Kidney (tissue), 14 donors: Measurements from ENCODE around the gene DHRS13. TPM values are rescaled to one million over a fixed set of nuclear protein-coding genes. Genes with fewer than 3 reads are reported as not detected.

Experiments
- DNase-seq, 5 donors: peaks; one replicate each; pipeline ENCODE4 v3.0.0-alpha.2; 2013 to 2020
- FAIRE-seq: peaks from 2 replicates; lab custom pipeline; 2012; peaks lifted over from hg19 to GRCh38; lab: Jason Lieb, UNC
- H3K27ac ChIP-seq, 2 donors: one replicate each; pipeline ENCODE4 v1.7.0; 2013; ENCODE audit warnings: low read depth in 2 of 2, low read length in 2 of 2, inconsistent platforms in 1 of 2
- H3K27me3 ChIP-seq: one replicate; pipeline ENCODE4 v1.7.1; 2013; ENCODE audit warnings: low read length, inconsistent platforms; ENCODE audit not compliant: control insufficient read depth, insufficient read depth
- H3K36me3 ChIP-seq, 3 donors: one replicate each; pipeline versions ENCODE4 v1.7.0 to v1.7.1; 2013; ENCODE audit warnings: low read length in 3 of 3, control low read depth in 1 of 3, inconsistent platforms in 1 of 3; ENCODE audit not compliant: insufficient read depth in 3 of 3, control insufficient read depth in 2 of 3
- H3K4me1 ChIP-seq, 3 donors: one replicate each; pipeline versions ENCODE4 v1.7.0 to v1.7.1; 2013; ENCODE audit warnings: low read length in 3 of 3, inconsistent platforms in 1 of 3, low read depth in 1 of 3; ENCODE audit not compliant: control insufficient read depth in 2 of 3, insufficient read depth in 2 of 3
- H3K4me3 ChIP-seq, 3 donors: one replicate each; pipeline versions ENCODE4 v1.7.0 to v1.8.1; 2013; ENCODE audit warnings: low read length in 3 of 3, control low read depth in 1 of 3, inconsistent platforms in 1 of 3
- H3K9ac ChIP-seq, 3 donors: one replicate each; pipeline versions ENCODE4 v1.7.0 to v1.7.1; 2013; ENCODE audit warnings: low read length in 3 of 3, control low read depth in 1 of 3, inconsistent platforms in 1 of 3
- H3K9me3 ChIP-seq, 3 donors: one replicate each; pipeline versions ENCODE4 v1.7.0 to v1.7.1; 2013; ENCODE audit warnings: low read length in 3 of 3, control low read depth in 1 of 3, inconsistent platforms in 1 of 3; ENCODE audit not compliant: control insufficient read depth in 2 of 3, insufficient read depth in 1 of 3
- intact Hi-C: fragments of 100-400 bp; cut with DNase I; formaldehyde crosslinking; loops from one replicate; pipeline ENCODE4 v1.11.1; 2022
- polyA plus RNA-seq: library from polyadenylated mRNA; stranded (reverse); fragments of 350-450 nt; fragmentation: Illumina TruSeq; extraction: RNeasy Lipid Tissue Mini Kit (QIAGEN cat#74804); gene quantifications from one replicate; pipeline ENCODE4 v1.2.3, GENCODE V29; 2014; ENCODE audit warnings: low read depth, low replicate concordance; ENCODE audit not compliant: insufficient read depth
- total RNA-seq: library from RNA; stranded (reverse); fragmentation: NEBNext Ultra II Directional; extraction: Animal tissue kit (Norgen Biotek cat#: 25700); gene quantifications from one replicate; pipeline ENCODE4 v1.2.1, GENCODE V29; 2021
- TF ChIP-seq, protein P1 (sequence below): IDR thresholded peaks from 3 replicates; pipeline ENCODE4 v1.5.1; 2012; ENCODE audit warnings: mild to moderate bottlenecking, moderate library complexity, borderline replicate concordance; ENCODE audit not compliant: insufficient read depth; ENCODE audit errors: extremely low read depth
- donor health status: control.
- donor health status: control.
- donor health status: control.
- donor health status: control.
- donor health status: control.
- donor health status: DM: yes; HTN: yes; CAD: no.
- donor health status: Normal renal cell carcinoma (clear cell type).

Gene DHRS13
- total and polyA plus RNA-seq, 2 donors from 2014 or later = 21.6 to 29.5 TPM

DNA sequence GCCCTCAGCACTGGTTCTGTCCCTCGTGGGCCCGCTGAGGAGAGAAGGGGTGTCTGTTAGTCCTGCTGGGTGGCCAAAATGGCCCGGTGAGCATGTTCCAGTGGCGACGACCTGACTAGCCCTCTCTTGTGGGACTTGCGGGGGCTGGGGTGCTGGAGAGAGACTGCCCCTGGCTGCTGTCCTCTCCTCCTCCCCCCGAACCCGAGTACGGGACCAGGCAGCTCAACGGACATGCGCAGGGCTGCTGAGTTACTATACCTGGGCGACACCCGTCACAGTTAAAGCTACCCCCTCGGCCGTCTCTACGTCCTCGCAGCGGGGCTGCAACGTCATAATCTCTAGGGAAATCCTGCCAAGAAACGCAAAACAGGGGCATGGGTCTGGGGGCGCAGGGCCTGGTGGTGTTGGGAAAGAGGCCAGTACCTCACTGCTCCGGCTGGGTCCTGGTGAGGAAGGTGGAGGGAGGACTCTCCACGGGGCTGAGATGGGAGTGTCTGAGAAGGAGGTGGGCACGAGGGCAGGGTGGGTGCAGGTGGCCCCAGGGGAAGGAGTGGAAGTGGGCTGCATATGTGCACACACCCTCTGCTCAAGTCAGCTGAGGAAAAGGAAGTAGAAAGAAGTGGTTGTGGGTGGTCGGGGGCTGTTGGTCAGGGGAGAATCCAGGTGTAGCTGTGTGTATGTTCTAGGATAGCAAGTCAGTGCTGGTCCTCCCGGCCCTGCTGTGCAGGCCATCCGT is 18.7 kb downstream of the DHRS13 start:
- H3K9me3 ChIP-seq = no peaks in the 10 kb centered on the region
- DNase-seq (peak in 1 of 5 donors; percentile 73), FAIRE-seq (no peak)
- H3K27ac ChIP-seq = no peak overlapping the region
- TF ChIP-seq, protein P1, sequence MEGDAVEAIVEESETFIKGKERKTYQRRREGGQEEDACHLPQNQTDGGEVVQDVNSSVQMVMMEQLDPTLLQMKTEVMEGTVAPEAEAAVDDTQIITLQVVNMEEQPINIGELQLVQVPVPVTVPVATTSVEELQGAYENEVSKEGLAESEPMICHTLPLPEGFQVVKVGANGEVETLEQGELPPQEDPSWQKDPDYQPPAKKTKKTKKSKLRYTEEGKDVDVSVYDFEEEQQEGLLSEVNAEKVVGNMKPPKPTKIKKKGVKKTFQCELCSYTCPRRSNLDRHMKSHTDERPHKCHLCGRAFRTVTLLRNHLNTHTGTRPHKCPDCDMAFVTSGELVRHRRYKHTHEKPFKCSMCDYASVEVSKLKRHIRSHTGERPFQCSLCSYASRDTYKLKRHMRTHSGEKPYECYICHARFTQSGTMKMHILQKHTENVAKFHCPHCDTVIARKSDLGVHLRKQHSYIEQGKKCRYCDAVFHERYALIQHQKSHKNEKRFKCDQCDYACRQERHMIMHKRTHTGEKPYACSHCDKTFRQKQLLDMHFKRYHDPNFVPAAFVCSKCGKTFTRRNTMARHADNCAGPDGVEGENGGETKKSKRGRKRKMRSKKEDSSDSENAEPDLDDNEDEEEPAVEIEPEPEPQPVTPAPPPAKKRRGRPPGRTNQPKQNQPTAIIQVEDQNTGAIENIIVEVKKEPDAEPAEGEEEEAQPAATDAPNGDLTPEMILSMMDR = no peak
- no peaks in the 10 kb centered on the region for H3K4me1 ChIP-seq
- H3K36me3 ChIP-seq = peaks cover 0 to 51% (median 33%) of the 10 kb centered on the region in 3 donors
- no peaks in the 10 kb centered on the region for H3K27me3 ChIP-seq
- no peak overlapping the region for H3K9ac ChIP-seq
- no peak overlapping the region for H3K4me3 ChIP-seq
- intact Hi-C loops = no loop called here

DNA sequence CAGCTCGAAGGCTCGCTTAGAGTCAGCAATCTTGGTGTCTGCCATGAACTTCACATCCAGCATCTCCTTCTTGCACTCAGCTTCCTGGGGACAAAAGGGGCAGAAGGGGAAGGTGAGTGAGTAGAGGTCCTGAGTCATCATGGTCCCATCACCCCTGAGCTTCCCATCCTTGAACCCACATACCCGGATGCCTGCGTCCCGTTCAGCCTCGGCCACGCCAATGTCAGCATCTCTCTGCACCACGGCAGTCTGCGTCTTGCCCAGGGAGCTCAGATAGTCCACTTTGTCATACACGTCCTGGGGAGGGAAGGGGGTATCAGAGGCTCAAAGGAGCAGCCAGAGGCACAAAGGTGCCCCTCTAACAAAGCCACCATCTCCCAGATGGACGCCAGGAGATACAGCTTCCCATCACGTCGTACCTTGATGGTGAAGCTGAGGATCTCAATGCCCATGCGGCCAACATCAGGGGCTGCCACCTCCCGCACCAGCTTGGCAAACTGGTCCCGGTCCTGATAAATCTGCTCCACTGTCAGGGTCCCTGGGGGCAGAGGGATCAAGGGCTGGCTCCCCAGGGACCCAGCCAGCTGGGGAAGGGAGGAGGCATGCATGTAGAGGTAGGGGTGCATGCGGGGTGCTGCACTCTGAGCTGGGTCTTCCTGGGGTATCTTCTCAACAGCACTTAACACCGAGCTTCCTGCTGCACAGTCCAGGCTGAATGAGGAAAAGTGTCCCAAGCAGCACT is 20.6 kb downstream of the DHRS13 start:
- H3K4me3 ChIP-seq = no peak overlapping the region
- H3K9me3 ChIP-seq = no peaks in the 10 kb centered on the region
- no peak for DNase-seq
- peaks cover 0 to 51% (median 36%) of the 10 kb centered on the region in 3 donors for H3K36me3 ChIP-seq
- H3K4me1 ChIP-seq = no peaks in the 10 kb centered on the region
- H3K9ac ChIP-seq = no peak overlapping the region
- no peak overlapping the region for H3K27ac ChIP-seq
- no peak for FAIRE-seq
- intact Hi-C loops = no loop called here
- TF ChIP-seq, protein P1 = no peak
- no peaks in the 10 kb centered on the region for H3K27me3 ChIP-seq

DNA sequence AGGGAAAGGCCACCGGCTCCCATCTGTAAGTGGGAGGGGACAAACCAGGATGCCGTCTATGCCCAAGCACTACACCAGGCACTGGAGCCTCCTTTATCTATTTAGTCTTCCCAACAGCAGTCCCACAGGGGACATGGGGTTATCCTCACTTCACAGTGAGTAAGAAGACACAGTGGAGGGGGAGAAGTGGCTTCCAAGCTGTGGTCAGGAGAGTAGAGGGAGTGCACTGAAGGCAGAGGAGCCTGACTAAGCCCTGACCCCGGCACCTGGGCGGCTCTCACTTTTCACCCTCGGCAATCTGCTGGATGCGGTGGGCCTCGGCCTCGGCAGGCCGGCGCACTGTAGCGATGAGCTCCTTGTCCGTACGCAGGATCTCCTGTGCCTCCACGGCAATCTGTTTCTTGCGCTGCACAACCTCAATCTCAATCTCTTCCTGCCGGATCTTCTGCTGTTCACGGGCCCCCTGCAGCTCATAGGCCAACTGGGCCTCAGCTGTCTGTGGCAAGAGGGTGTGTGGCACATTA is 21.3 kb downstream of the DHRS13 start:
- no peak overlapping the region for H3K27ac ChIP-seq
- intact Hi-C loops = no loop called here
- TF ChIP-seq, protein P1 = no peak
- H3K9ac ChIP-seq = no peak overlapping the region
- no peaks in the 10 kb centered on the region for H3K27me3 ChIP-seq
- DNase-seq = no peak
- FAIRE-seq = no peak
- no peaks in the 10 kb centered on the region for H3K9me3 ChIP-seq
- H3K36me3 ChIP-seq = peaks cover 0 to 51% (median 36%) of the 10 kb centered on the region in 3 donors
- H3K4me3 ChIP-seq = no peak overlapping the region
- no peaks in the 10 kb centered on the region for H3K4me1 ChIP-seq
